ENCODE measurements around the gene MOV10. TPM values are rescaled to one million over a fixed set of nuclear protein-coding genes. Genes with fewer than 3 reads are reported as not detected.
A peak's percentile ranks its signal among the peaks of the same experiment; 100 is the strongest.

The MOV10 gene
- total and polyA plus RNA-seq, 8 donors, result 17.7 to 89.9 (median 25.2) TPM

DNA sequence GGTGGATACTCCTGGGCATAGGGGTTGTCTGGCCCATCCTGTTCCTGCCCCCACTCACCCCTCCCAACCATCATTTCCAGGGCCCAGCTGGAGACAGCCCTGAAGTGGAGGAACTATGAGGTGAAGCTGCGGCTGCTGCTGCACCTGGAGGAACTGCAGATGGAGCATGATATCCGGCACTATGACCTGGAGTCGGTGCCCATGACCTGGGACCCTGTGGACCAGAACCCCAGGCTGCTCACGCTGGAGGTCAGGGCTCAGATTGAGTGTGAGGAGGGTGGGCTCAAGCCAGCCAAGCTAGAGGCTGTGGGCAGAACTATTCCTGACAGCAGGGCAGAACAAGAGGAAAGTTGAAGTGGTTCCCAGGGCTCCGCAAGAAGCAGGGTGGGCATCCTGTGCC lies 18.2 kb downstream of the MOV10 start:
- 90 to 97% methylated on average over 5 of the region's 5 CpGs for WGBS, 2 donors
- Histone ChIP-seq H3K36me3 (peaks cover 3 to 41% (median 10%) of the 10 kb centered on the region in 3 donors), H3K4me1 (no peaks in the 10 kb centered on the region), H3K4me3 (no peak overlapping the region), H3K27ac (no peak overlapping the region), H3K9me3 (no peaks in the 10 kb centered on the region), H3K27me3 (no peaks in the 10 kb centered on the region)
- FAIRE-seq (no peak), DNase-seq (no peak), ATAC-seq (no peak)
- intact Hi-C loops (cut with DNase I), result no loop called here
- TF ChIP-seq, protein P1, sequence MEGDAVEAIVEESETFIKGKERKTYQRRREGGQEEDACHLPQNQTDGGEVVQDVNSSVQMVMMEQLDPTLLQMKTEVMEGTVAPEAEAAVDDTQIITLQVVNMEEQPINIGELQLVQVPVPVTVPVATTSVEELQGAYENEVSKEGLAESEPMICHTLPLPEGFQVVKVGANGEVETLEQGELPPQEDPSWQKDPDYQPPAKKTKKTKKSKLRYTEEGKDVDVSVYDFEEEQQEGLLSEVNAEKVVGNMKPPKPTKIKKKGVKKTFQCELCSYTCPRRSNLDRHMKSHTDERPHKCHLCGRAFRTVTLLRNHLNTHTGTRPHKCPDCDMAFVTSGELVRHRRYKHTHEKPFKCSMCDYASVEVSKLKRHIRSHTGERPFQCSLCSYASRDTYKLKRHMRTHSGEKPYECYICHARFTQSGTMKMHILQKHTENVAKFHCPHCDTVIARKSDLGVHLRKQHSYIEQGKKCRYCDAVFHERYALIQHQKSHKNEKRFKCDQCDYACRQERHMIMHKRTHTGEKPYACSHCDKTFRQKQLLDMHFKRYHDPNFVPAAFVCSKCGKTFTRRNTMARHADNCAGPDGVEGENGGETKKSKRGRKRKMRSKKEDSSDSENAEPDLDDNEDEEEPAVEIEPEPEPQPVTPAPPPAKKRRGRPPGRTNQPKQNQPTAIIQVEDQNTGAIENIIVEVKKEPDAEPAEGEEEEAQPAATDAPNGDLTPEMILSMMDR (IDR thresholded peaks at IDR 0.05), result no peak

- intact Hi-C loops (cut with DNase I), result no loop called here
- no peak for FAIRE-seq
Observed at GRCh38 chr1:112693821-112694220, 19.4 kb downstream of the MOV10 start.

GRCh38 chr1:112694363-112694929 lies 20.0 kb downstream of the MOV10 start:
- WGBS, 2 donors, result 90 to 94% methylated on average over 15 of the region's 15 CpGs
- TF ChIP-seq, protein P1 (IDR thresholded peaks at IDR 0.05), result no peak
- FAIRE-seq (no peak), DNase-seq (peak in 1 of 6 donors; percentile 5), ATAC-seq (no peak)
- no peak overlapping the region for H3K27ac ChIP-seq
- H3K27me3 ChIP-seq, result no peaks in the 10 kb centered on the region
- H3K9me3 ChIP-seq, result no peaks in the 10 kb centered on the region
- H3K36me3 ChIP-seq, result peaks cover 3 to 39% (median 12%) of the 10 kb centered on the region in 3 donors
- H3K4me3 ChIP-seq, result no peak overlapping the region
- H3K4me1 ChIP-seq, result peaks cover 0 to 13% (median 0%) of the 10 kb centered on the region in 3 donors
- intact Hi-C loops (cut with DNase I), result no loop called here

More at GRCh38 chr1:112693821-112694220, 19.4 kb downstream of the MOV10 start:
- Histone ChIP-seq H3K4me1 (peaks cover 0 to 6% (median 0%) of the 10 kb centered on the region in 3 donors), H3K4me3 (no peak overlapping the region), H3K36me3 (peaks cover 3 to 41% (median 12%) of the 10 kb centered on the region in 3 donors), H3K9me3 (no peaks in the 10 kb centered on the region), H3K27me3 (no peaks in the 10 kb centered on the region), H3K27ac (no peak overlapping the region)
- TF ChIP-seq, protein P1 (IDR thresholded peaks at IDR 0.05), result no peak
- DNase-seq (no peak), ATAC-seq (no peak)
- 89 to 98% methylated on average over 6 of the region's 6 CpGs for WGBS, 2 donors

DNA sequence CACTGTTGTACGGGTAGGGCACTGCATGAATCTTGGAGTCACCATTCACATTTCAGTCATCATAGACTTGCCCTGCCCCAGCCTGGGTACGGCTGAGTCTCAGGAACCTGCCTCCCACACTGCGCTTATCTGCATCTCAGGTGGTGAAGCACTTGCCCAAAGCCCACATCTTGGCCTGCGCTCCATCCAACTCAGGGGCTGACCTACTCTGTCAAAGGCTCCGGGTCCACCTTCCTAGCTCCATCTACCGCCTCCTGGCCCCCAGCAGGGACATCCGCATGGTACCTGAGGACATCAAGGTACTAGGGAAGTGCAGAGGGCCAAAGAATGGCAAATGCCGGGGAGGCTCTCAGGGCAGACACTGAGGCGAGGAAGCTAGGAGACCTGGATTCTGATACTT lies 20.8 kb downstream of the MOV10 start:
- H3K27me3 ChIP-seq, result no peaks in the 10 kb centered on the region
- FAIRE-seq (no peak), DNase-seq (no peak), ATAC-seq (no peak)
- peaks cover 3 to 31% (median 12%) of the 10 kb centered on the region in 3 donors for H3K36me3 ChIP-seq
- no peaks in the 10 kb centered on the region for H3K9me3 ChIP-seq
- TF ChIP-seq, protein P1 (IDR thresholded peaks at IDR 0.05), result no peak
- WGBS, 2 donors, result 96% methylated on average over 9 of the region's 9 CpGs
- H3K4me1 ChIP-seq, result peaks cover 0 to 21% (median 3%) of the 10 kb centered on the region in 3 donors
- intact Hi-C loops (cut with DNase I), result no loop called here
- H3K27ac ChIP-seq, result no peak overlapping the region
- H3K4me3 ChIP-seq, result no peak overlapping the region

DNA sequence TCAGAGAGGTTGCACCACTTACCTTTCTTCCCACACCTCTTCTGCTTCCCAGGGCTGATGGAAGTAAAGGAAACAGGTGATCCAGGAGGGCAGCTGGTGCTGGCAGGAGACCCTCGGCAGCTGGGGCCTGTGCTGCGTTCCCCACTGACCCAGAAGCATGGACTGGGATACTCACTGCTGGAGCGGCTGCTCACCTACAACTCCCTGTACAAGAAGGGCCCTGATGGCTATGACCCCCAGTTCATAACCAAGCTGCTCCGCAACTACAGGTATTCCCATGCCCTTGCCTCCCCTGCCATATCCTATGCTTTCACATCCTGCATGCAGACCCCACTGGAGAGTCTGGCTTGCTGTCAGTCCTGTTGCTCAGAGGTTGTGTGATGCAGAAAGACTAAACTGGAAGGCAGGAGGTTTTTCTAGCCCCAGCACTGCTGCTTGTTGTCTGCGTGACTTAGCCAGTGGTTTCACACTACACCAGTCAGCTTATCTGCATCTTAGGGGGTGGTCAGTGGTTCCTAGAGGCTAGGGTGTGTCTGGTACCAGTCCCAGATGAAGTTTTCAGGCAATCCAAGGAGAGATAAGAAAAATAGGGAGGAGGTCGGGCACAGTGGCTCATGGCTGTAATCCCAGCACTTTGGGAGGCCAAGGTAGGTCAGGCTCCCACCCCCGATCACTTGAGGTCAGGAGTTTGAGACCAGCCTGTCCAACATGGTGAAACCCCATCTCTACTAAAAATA lies 22.3 kb downstream of the MOV10 start:
- H3K36me3 ChIP-seq, result peaks cover 3 to 31% (median 12%) of the 10 kb centered on the region in 3 donors

More for the DNA sequence above, 22.3 kb downstream of the MOV10 start:
- Histone ChIP-seq H3K27me3 (no peaks in the 10 kb centered on the region), H3K9me3 (no peaks in the 10 kb centered on the region), H3K27ac (no peak overlapping the region), H3K4me3 (no peak overlapping the region), H3K4me1 (peaks cover 0 to 36% (median 13%) of the 10 kb centered on the region in 3 donors)
- no peak for ATAC-seq
- TF ChIP-seq, protein P1 (IDR thresholded peaks at IDR 0.05), result no peak
- FAIRE-seq, result no peak
- no peak for DNase-seq
- intact Hi-C loops (cut with DNase I), result no loop called here
- 91 to 96% methylated on average over 7 of the region's 7 CpGs for WGBS, 2 donors

Measured in pancreas (tissue), 10 donors.